ENCODE data around the gene TMTC2. TPM values are rescaled to one million over a fixed set of nuclear protein-coding genes. Genes with fewer than 3 reads are reported as not detected.

The TMTC2 gene
- total RNA-seq, 4 donors from 2014 or later, result 18.8 to 30.7 (median 21.0) TPM

GRCh38 chr12:83008703-83009102 is 322.0 kb downstream of the TMTC2 start:
- Histone ChIP-seq H3K36me3 (no peaks in the 10 kb centered on the region), H3K9me3 (no peaks in the 10 kb centered on the region), H3K4me1 (no peaks in the 10 kb centered on the region), H3K4me3 (replicated peaks in 1 of 3) (no peak overlapping the region), H3K27me3 (no peaks in the 10 kb centered on the region), H3K27ac (no peak overlapping the region)
- WGBS, 2 donors, result 61 to 62% methylated on average over 3 of the region's 3 CpGs
- intact Hi-C loops (cut with DNase I), result no loop called here
- no peak for DNase-seq
- no peak for TF ChIP-seq CTCF (IDR thresholded peaks at IDR 0.05)
- no peak for TF ChIP-seq POLR2A (IDR thresholded peaks at IDR 0.05)

GRCh38 chr12:83010169-83010804 is 323.6 kb downstream of the TMTC2 start:
- Histone ChIP-seq H3K9me3 (no peaks in the 10 kb centered on the region), H3K27me3 (no peaks in the 10 kb centered on the region), H3K4me3 (replicated peaks in 1 of 3) (no peak overlapping the region), H3K4me1 (no peaks in the 10 kb centered on the region), H3K27ac (no peak overlapping the region), H3K36me3 (no peaks in the 10 kb centered on the region)
- DNase-seq, result no peak
- 49 to 50% methylated on average over 4 of the region's 4 CpGs for WGBS, 2 donors
- TF ChIP-seq POLR2A (IDR thresholded peaks at IDR 0.05), result no peak
- TF ChIP-seq CTCF (IDR thresholded peaks at IDR 0.05), result no peak
- intact Hi-C loops (cut with DNase I), result no loop called here

GRCh38 chr12:83015390-83016217 is 328.9 kb downstream of the TMTC2 start:
- Histone ChIP-seq H3K27ac (peak overlapping the region; percentile 16 to 55 (median 34)), H3K4me3 (replicated peaks in 1 of 3) (peak overlapping the region in 1 of 3 donors; percentile 24), H3K9me3 (no peaks in the 10 kb centered on the region), H3K4me1 (peaks cover 7 to 11% of the 10 kb centered on the region in 2 donors), H3K27me3 (no peaks in the 10 kb centered on the region), H3K36me3 (no peaks in the 10 kb centered on the region)
- 28 to 30% methylated on average over 8 of the region's 8 CpGs for WGBS, 2 donors
- intact Hi-C loops (cut with DNase I), result no loop called here
- TF ChIP-seq POLR2A (IDR thresholded peaks at IDR 0.05) (no peak), CTCF (IDR thresholded peaks at IDR 0.05) (no peak)
- DNase-seq, result peak; percentile 35 to 37

- H3K4me1 ChIP-seq, result peaks cover 7 to 11% of the 10 kb centered on the region in 2 donors
- no peaks in the 10 kb centered on the region for H3K9me3 ChIP-seq
- no peaks in the 10 kb centered on the region for H3K36me3 ChIP-seq
- intact Hi-C loops (cut with DNase I), result no loop called here
- peak overlapping the region; percentile 16 to 55 (median 34) for H3K27ac ChIP-seq
- DNase-seq, result peak; percentile 35 to 41
- TF ChIP-seq POLR2A (IDR thresholded peaks at IDR 0.05), result no peak
- TF ChIP-seq CTCF (IDR thresholded peaks at IDR 0.05), result no peak
- no peaks in the 10 kb centered on the region for H3K27me3 ChIP-seq
- 21 to 37% methylated on average over 1 of the region's 1 CpG for WGBS, 2 donors
- peak overlapping the region in 1 of 3 donors; percentile 24 for H3K4me3 ChIP-seq (replicated peaks in 1 of 3)
Measured at GRCh38 chr12:83016218-83016835, 329.6 kb downstream of the TMTC2 start.
